Heart right ventricle (tissue), 16 donors: ENCODE measurements around the gene ADAMTSL2. TPM values are rescaled to one million over a fixed set of nuclear protein-coding genes. Genes with fewer than 3 reads are reported as not detected.

ENCODE experiments used
- ATAC-seq, 8 donors: fragments of 200-7000 bp; cut with Tn5 transposase; one replicate each; pipeline ENCODE4 v1.9.1; 2020; ENCODE audit warnings: mild to moderate bottlenecking in 8 of 8, moderate library complexity in 8 of 8, moderate number of reproducible peaks in 1 of 8
- DNase-seq, 2 donors: peaks; one replicate each; pipeline ENCODE4 v3.0.0-alpha.2; 2020
- H3K27ac ChIP-seq, 10 donors: fragments of 200-600 bp; sonication (generic) in 2 of 10; one replicate each; pipeline versions ENCODE4 v1.5.0 to v1.8.0; 2020 to 2022; ENCODE audit warnings: mild to moderate bottlenecking in 3 of 10
- H3K27me3 ChIP-seq, 7 donors: fragments of 200-600 bp; one replicate each; pipeline ENCODE4 v1.8.0; 2021 to 2022; ENCODE audit warnings: mild to moderate bottlenecking in 2 of 7
- H3K36me3 ChIP-seq, 9 donors: fragments of 200-600 bp; sonication (generic) in 1 of 9; one replicate each; pipeline versions ENCODE4 v1.5.0 to v1.8.0; 2020 to 2022; ENCODE audit warnings: mild to moderate bottlenecking in 2 of 9
- H3K4me1 ChIP-seq, 9 donors: fragments of 200-600 bp; sonication (generic) in 1 of 9; one replicate each; pipeline versions ENCODE4 v1.5.0 to v1.8.0; 2020 to 2022; ENCODE audit warnings: mild to moderate bottlenecking in 4 of 9
- H3K4me3 ChIP-seq, 10 donors: fragments of 200-600 bp; sonication (generic) in 2 of 10; one replicate each; pipeline versions ENCODE4 v1.5.0 to v1.8.0; 2020 to 2022; ENCODE audit warnings: mild to moderate bottlenecking in 7 of 10, moderate library complexity in 2 of 10
- H3K9me3 ChIP-seq, 11 donors: fragments of 200-600 bp in 10 of 11; sonication (generic) in 2 of 11; one replicate each; pipeline versions ENCODE4 v1.5.0 to v1.8.0; 2013 to 2022; ENCODE audit warnings: mild to moderate bottlenecking in 2 of 11, control low read depth in 1 of 11, moderate library complexity in 1 of 11
- WGBS, 2 donors: extraction: QIAGEN DNeasy Blood & Tissue Kit; methylation state at CpG; one replicate each; pipeline ENCODE4 v1.1.7; 2013; ENCODE audit warnings: inconsistent platforms in 1 of 2; 5-methylcytosine and 5-hydroxymethylcytosine counted together
- intact Hi-C, 10 donors: fragments of 100-400 bp; cut with DNase I; formaldehyde crosslinking; loops; one replicate each; pipeline versions ENCODE4 v1.11.1 to v1.14.2; 2022
- polyA plus RNA-seq, 2 donors: library from polyadenylated mRNA; stranded (reverse); fragments of 200-250 nt; gene quantifications; one replicate each; pipeline ENCODE4 v1.2.3, GENCODE V29; 2013
- total RNA-seq, 10 donors: library from RNA; stranded (reverse); fragmentation: NEBNext Ultra II Directional in 3 of 10; extraction: Animal tissue kit (Norgen Biotek cat#: 25700) in 3 of 10; gene quantifications; one replicate each; pipeline versions ENCODE4 v1.2.1 to v1.2.4, GENCODE V29; 2021 to 2023
- TF ChIP-seq, protein P1 (sequence below), 9 donors: fragments of 200-600 bp; sonication (generic) in 2 of 9; IDR thresholded peaks; one replicate each; pipeline versions ENCODE4 v1.5.0 to v1.8.0; 2021 to 2022; ENCODE audit warnings: antibody characterized with exemption in 9 of 9, mild to moderate bottlenecking in 5 of 9, moderate library complexity in 1 of 9
- donor health status: Arrhythmogenic right ventricular cardiomyopathy.
- donor health status: ischemic (EF 13 %, LVEDD 7.1; RV severe dilation, severe dysfunction).
- donor health status: healthy with polysubstance abuse.
- donor health status: DM: no; HTN: yes; CAD: no.
- donor health status: DM: no; HTN: no; CAD: no.
- donor health status: ischemic (EF 25% LVEDD 6.9; RV normal size, moderate dysfunction).
- donor health status: ischemic (EF 25% LVEDD 5.7; RV mildly dilated, moderate dysfunction).
- donor health status: healthy.
- donor health status: DM: yes; HTN: yes; CAD: no.
- donor health status: Ischemic cardiomyopathy.
- donor health status: ischemic (EF 35%, LVEDD 5.7; RV mildly dilated, moderate dysfunction).
- donor health status: nonischemic (EF 11% LVEDD 7.7; RV severe dilation, severe dysfunction).
- donor health status: DM: yes; HTN: yes; CAD: no.
- donor health status: PGD.
- donor health status: ischemic (EF 29% LVEDD 5.4; RV normal size, mild dysfunction).
- donor health status: nonischemic (EF 23%, LVEDD 6.1; RV moderate dilation, normal function).

The ADAMTSL2 gene
- total and polyA plus RNA-seq, 12 donors, result 2.0 to 9.1 (median 4.5) TPM

DNA sequence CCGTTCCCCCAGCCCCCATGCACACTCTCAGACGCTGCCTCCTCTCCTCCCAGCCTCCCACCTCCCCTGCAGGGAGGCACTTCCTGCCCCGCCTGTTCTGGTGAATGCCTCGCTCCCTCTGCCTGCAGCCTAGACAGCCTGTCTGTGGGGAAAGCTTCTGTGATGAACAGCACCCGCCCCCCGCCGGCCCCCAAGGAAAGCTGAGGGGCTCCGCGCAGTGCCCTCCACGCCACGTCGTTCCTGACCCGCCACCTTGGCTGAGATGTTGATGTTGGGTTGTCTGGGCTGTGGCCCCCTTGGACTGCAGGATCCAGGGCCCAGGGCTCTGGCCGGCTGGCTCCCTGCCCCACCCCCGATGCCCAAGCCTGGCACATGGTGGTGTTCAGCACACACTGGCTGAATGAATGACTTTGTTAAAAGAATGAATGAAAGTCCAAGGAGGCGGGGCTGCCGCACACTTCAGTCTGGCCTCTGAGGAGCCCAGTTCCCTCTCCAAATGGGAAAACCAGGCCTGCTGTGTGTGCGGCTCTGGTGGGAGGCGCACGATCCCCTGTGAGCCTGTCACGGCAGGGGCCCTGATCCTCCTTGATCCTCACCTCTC, 7.7 kb upstream of the ADAMTSL2 start:
- Histone ChIP-seq H3K4me3 (peak overlapping the region in 3 of 10 donors; percentile 7 to 19 (median 10)), H3K9me3 (no peaks in the 10 kb centered on the region), H3K27me3 (peaks cover 0 to 36% (median 0%) of the 10 kb centered on the region in 7 donors), H3K36me3 (no peaks in the 10 kb centered on the region), H3K27ac (peak overlapping the region in 7 of 10 donors; percentile 25 to 62 (median 58)), H3K4me1 (peaks cover 14 to 52% (median 30%) of the 10 kb centered on the region in 9 donors)
- peak in 6 of 8 donors; percentile 2 to 46 (median 17) for ATAC-seq
- intact Hi-C loops, result no loop called here
- TF ChIP-seq, protein P1, sequence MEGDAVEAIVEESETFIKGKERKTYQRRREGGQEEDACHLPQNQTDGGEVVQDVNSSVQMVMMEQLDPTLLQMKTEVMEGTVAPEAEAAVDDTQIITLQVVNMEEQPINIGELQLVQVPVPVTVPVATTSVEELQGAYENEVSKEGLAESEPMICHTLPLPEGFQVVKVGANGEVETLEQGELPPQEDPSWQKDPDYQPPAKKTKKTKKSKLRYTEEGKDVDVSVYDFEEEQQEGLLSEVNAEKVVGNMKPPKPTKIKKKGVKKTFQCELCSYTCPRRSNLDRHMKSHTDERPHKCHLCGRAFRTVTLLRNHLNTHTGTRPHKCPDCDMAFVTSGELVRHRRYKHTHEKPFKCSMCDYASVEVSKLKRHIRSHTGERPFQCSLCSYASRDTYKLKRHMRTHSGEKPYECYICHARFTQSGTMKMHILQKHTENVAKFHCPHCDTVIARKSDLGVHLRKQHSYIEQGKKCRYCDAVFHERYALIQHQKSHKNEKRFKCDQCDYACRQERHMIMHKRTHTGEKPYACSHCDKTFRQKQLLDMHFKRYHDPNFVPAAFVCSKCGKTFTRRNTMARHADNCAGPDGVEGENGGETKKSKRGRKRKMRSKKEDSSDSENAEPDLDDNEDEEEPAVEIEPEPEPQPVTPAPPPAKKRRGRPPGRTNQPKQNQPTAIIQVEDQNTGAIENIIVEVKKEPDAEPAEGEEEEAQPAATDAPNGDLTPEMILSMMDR (IDR thresholded peaks at IDR 0.05), result no peak
- DNase-seq, result no peak
- WGBS, 2 donors, result 43 to 56% methylated on average over 21 of the region's 21 CpGs

DNA sequence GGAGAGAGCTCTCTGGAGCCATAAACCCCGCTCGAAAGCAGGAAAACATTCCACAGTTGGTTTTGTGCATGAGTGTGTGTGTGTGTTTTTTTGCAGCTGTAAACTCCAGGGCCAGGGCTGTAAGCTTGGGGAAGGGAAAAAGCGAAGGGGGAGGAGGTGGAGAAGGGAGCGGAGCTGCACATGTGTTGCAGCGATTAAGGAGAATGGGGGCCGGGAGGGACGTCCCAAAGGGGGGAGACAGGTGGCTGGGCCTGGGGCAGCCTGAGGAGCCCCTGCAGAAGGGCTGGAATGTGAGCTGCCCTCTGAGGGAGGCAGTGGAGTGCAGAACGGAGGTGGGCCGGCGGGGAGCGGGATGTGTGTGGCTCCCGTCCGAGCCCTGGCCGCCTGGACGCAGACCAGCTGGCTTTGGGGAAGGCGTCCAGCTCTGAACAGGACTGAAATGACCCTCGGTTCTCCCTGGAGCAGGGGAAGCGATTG, 7.0 kb upstream of the ADAMTSL2 start:
- TF ChIP-seq, protein P1 (IDR thresholded peaks at IDR 0.05), result no peak
- Histone ChIP-seq H3K4me1 (peaks cover 14 to 52% (median 30%) of the 10 kb centered on the region in 9 donors), H3K27me3 (peaks cover 0 to 43% (median 2%) of the 10 kb centered on the region in 7 donors), H3K4me3 (peak overlapping the region in 5 of 10 donors; percentile 7 to 19 (median 10)), H3K9me3 (no peaks in the 10 kb centered on the region), H3K36me3 (no peaks in the 10 kb centered on the region), H3K27ac (peak overlapping the region in 7 of 10 donors; percentile 43 to 62 (median 58))
- peak; percentile 62 to 87 (median 79) for ATAC-seq
- DNase-seq, result peak; percentile 73 to 77
- intact Hi-C loops, result no loop called here
- WGBS, 2 donors, result 24% methylated on average over 17 to 18 of the region's 18 CpGs

DNA sequence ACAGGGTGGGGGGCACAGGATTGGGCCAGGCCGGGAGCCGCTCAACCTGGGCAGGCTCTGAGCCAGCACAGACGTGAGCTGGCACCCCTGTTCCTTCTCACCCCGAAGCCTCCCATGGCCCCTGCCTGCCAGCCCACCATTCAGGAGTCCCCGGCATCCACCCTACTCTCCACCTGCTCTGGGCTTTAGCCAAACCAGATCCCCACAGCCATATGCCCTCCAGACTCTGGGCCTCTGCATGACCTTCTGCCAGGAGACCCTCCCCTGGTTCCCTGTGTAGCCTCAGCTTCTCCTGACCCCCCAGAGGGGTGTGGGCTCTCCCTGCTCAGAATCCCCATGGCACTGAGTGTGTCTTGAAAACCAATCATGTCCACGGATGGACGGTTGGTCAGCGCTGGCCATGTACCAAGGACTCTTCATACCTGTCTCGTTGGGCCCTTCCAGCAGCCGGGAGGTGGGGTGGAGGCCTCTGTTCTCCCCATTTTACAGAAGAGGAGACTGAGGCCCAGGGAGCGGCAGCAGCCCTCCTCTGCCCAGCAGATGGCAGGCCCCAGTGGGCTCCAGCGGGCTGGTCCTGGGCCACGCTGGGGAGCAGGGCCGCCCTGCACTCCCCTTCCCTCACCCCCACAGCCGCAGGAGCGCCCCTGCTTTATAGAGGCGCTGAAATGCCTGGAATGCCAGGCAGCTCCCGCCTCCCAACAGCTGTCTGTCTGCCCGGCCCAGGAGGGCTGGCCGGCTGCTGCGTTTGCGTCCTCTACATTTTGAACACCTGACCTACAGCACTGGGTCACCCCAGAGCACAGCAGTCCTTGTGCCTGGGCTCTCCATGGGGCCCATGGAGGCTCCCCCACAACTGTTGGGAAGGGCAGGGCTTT, 6.3 kb upstream of the ADAMTSL2 start:
- ATAC-seq (peak in 5 of 8 donors; percentile 12 to 28 (median 20)), DNase-seq (no peak)
- peaks cover 14 to 56% (median 30%) of the 10 kb centered on the region in 9 donors for H3K4me1 ChIP-seq
- peaks cover 0 to 43% (median 4%) of the 10 kb centered on the region in 7 donors for H3K27me3 ChIP-seq
- intact Hi-C loops, result no loop called here
- TF ChIP-seq, protein P1 (IDR thresholded peaks at IDR 0.05), result no peak
- no peaks in the 10 kb centered on the region for H3K9me3 ChIP-seq
- H3K27ac ChIP-seq, result peak overlapping the region in 3 of 10 donors; percentile 34 to 62 (median 43)
- WGBS, 2 donors, result 56 to 63% methylated on average over 22 of the region's 22 CpGs
- no peak overlapping the region for H3K4me3 ChIP-seq
- H3K36me3 ChIP-seq, result no peaks in the 10 kb centered on the region

DNA sequence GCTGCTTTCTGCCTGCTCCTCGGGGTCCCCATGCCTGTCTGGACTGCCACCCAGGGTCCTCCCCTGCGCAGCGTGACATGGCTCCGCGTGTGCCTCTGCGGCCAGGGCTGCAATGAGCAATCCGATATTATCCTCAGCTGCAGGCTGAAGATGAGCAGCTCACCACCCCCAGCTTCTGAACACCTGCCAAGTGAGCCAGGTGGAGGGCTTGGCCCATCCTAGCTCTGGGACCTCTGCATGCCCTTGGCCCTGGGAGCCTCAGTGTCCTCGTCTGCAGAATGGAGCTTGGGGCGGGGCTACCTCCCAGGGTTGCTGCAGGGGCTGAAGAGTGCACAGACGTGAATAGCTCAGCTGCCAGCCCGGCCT, 5.6 kb upstream of the ADAMTSL2 start:
- H3K27ac ChIP-seq, result peak overlapping the region in 1 of 10 donors; percentile 62
- peaks cover 0 to 43% (median 4%) of the 10 kb centered on the region in 7 donors for H3K27me3 ChIP-seq
- no peaks in the 10 kb centered on the region for H3K36me3 ChIP-seq
- intact Hi-C loops, result no loop called here
- H3K9me3 ChIP-seq, result no peaks in the 10 kb centered on the region
- WGBS, 2 donors, result 83% methylated on average over 11 of the region's 11 CpGs
- no peak for DNase-seq
- TF ChIP-seq, protein P1 (IDR thresholded peaks at IDR 0.05), result no peak
- ATAC-seq, result no peak
- peaks cover 17 to 63% (median 37%) of the 10 kb centered on the region in 9 donors for H3K4me1 ChIP-seq
- no peak overlapping the region for H3K4me3 ChIP-seq
